Mammary epithelial cell (primary cell): ENCODE results near the gene RIPK4.

Experiments
- EZH2 ChIP-seq: IDR thresholded peaks from 2 replicates; pipeline ENCODE4 v1.6.1; 2012; ENCODE audit warnings: low read length, inconsistent platforms, borderline replicate concordance
- TF ChIP-seq, protein P1 (sequence below), 2 donors: IDR thresholded peaks in 1 of 2; conservative IDR thresholded peaks in 1 of 2; 2 replicates each; pipeline ENCODE4 v1.5.1; 2011 to 2012; ENCODE audit warnings: inconsistent platforms in 2 of 2, low read length in 2 of 2, mild to moderate bottlenecking in 2 of 2, control low read depth in 1 of 2, low read depth in 1 of 2; ENCODE audit not compliant: insufficient read depth in 1 of 2; ENCODE audit errors: extremely low read depth in 1 of 2

DNA sequence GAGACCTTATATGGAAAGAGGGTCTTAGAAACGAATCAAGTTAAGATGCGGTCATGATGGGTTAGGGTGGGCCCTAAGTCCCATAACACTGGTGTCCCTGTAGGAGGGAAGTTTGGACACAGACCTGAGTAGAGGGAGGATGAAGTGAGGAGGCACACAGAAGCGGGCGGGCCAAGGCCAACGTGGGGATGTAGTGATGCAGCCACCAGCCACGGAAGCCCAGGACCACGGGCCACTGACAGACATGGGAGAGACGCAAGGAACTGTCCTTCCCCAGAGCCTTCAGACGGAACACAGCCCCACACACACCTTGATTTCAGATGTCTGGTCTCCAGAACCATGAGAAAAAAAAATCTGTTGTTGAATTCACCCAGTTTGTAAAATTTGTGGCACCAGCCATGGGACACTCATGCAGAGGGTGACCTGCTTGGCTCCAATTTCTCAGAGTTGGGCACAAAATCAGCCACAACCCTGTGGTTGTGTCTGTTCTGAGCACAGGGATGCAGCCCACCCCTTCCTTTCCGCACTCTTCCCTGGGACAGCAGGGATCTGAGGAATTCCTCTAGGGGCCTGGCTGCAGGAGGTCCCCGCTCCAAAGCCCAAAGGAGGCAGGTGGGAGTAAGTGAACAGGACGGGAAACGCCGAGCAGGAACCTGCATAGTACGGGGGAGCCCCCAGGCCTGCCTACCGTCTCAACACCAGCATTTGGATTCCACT lies 61.1 kb downstream of the RIPK4 start:
- TF ChIP-seq, protein P1, sequence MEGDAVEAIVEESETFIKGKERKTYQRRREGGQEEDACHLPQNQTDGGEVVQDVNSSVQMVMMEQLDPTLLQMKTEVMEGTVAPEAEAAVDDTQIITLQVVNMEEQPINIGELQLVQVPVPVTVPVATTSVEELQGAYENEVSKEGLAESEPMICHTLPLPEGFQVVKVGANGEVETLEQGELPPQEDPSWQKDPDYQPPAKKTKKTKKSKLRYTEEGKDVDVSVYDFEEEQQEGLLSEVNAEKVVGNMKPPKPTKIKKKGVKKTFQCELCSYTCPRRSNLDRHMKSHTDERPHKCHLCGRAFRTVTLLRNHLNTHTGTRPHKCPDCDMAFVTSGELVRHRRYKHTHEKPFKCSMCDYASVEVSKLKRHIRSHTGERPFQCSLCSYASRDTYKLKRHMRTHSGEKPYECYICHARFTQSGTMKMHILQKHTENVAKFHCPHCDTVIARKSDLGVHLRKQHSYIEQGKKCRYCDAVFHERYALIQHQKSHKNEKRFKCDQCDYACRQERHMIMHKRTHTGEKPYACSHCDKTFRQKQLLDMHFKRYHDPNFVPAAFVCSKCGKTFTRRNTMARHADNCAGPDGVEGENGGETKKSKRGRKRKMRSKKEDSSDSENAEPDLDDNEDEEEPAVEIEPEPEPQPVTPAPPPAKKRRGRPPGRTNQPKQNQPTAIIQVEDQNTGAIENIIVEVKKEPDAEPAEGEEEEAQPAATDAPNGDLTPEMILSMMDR (conservative IDR thresholded peaks at IDR 0.05 in 1 of 2, IDR thresholded peaks at IDR 0.05 in 1 of 2; ENCODE audit: extremely low read depth in 1 of 2, insufficient read depth in 1 of 2, low read depth in 1 of 2, low read length in 2 of 2): no peak
- TF ChIP-seq EZH2: no peak
